ENCODE data around the gene STT3B. TPM values are rescaled to one million over a fixed set of nuclear protein-coding genes. Genes with fewer than 3 reads are reported as not detected.
A peak's percentile ranks its signal among the peaks of the same experiment; 100 is the strongest.

Gene STT3B
- total RNA-seq, 2 donors from 2014 or later, result 126 to 199 TPM

DNA sequence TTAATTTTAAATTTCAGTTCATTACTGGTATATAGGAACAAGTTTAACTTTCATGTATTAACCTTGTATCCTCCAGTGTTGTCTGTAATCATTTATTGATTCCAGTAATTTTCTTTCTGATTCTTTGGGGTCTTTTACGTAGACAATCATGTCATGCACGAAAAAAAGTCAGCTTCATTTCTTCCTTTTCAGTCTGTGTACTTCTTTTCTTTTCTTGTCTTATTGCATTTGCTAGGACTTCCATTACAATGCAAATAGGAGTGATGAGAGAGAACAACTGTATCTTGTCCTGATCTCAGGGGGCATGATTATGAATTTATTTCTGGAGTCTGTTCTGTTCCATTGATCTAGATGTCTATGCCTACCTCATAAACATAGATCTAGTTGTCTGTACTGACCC is 56.5 kb downstream of the STT3B start:
- Mint-ChIP-seq H3K9me3 (peaks cover 22% of the 10 kb centered on the region), H3K36me3 (ENCODE audit: low read depth) (peaks cover 68% of the 10 kb centered on the region), H3K27ac (no peak overlapping the region), H3K4me3 (no peak overlapping the region), H3K4me1 (peaks cover 6% of the 10 kb centered on the region), H3K27me3 (ENCODE audit: insufficient read depth) (no peaks in the 10 kb centered on the region)
- Histone ChIP-seq H3K4me1 (ENCODE audit: control insufficient read depth, insufficient read depth, low read length) (no peaks in the 10 kb centered on the region), H3K27ac (ENCODE audit: low read depth, low read length) (no peak overlapping the region), H3K9me3 (ENCODE audit: control insufficient read depth, low read length) (peaks cover 48% of the 10 kb centered on the region), H3K27me3 (ENCODE audit: control insufficient read depth, insufficient read depth, low read length, poor library complexity, severe bottlenecking) (no peaks in the 10 kb centered on the region), H3K36me3 (ENCODE audit: control insufficient read depth, insufficient read depth, low read length) (peaks cover 97% of the 10 kb centered on the region), H3K9ac (ENCODE audit: extremely low read depth, low read length, poor library complexity, severe bottlenecking) (no peak overlapping the region), H3K4me3 (ENCODE audit: low read length) (peak overlapping the region; percentile 25)
- WGBS, 2 experiments (ENCODE audit: insufficient coverage in 1 of 2, insufficient read length in 1 of 2), result 95 to 100% methylated on average over 1 to 2 of the region's 2 CpGs
- TF ChIP-seq, protein P1, sequence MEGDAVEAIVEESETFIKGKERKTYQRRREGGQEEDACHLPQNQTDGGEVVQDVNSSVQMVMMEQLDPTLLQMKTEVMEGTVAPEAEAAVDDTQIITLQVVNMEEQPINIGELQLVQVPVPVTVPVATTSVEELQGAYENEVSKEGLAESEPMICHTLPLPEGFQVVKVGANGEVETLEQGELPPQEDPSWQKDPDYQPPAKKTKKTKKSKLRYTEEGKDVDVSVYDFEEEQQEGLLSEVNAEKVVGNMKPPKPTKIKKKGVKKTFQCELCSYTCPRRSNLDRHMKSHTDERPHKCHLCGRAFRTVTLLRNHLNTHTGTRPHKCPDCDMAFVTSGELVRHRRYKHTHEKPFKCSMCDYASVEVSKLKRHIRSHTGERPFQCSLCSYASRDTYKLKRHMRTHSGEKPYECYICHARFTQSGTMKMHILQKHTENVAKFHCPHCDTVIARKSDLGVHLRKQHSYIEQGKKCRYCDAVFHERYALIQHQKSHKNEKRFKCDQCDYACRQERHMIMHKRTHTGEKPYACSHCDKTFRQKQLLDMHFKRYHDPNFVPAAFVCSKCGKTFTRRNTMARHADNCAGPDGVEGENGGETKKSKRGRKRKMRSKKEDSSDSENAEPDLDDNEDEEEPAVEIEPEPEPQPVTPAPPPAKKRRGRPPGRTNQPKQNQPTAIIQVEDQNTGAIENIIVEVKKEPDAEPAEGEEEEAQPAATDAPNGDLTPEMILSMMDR (conservative IDR thresholded peaks at IDR 0.05), result no peak
- DNase-seq, result no peak

DNA sequence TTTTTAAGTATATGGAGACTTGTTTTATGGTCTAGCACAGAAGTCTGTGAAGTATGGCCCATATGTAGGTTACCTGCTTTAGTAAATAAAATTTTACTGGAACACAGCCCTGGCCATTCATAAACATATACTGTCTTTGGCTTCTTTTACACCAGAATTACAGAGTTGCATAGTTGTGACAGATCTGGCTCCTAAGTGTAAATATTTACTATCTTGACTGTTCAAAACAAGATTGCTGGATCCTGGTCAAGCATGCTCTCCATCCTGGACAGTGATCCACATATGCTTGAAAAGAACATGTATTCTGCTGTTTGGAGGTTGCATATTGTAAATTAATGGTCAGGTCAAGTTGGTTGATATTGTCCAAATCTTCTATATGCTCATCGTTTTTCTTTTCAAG is 57.9 kb downstream of the STT3B start:
- H3K27ac ChIP-seq (ENCODE audit: low read depth, low read length), result no peak overlapping the region
- no peaks in the 10 kb centered on the region for H3K27me3 ChIP-seq (ENCODE audit: control insufficient read depth, insufficient read depth, low read length, poor library complexity, severe bottlenecking)
- no peak for DNase-seq
- H3K4me3 ChIP-seq (ENCODE audit: low read length), result no peak overlapping the region
- Mint-ChIP-seq H3K9me3 (peaks cover 19% of the 10 kb centered on the region), H3K27me3 (ENCODE audit: insufficient read depth) (no peaks in the 10 kb centered on the region), H3K36me3 (ENCODE audit: low read depth) (peaks cover 71% of the 10 kb centered on the region), H3K27ac (no peak overlapping the region), H3K4me3 (no peak overlapping the region), H3K4me1 (peaks cover 6% of the 10 kb centered on the region)
- H3K4me1 ChIP-seq (ENCODE audit: control insufficient read depth, insufficient read depth, low read length), result no peaks in the 10 kb centered on the region
- peaks cover 97% of the 10 kb centered on the region for H3K36me3 ChIP-seq (ENCODE audit: control insufficient read depth, insufficient read depth, low read length)
- 86 to 100% methylated on average over 1 of the region's 1 CpG for WGBS, 2 experiments (ENCODE audit: insufficient coverage in 1 of 2, insufficient read length in 1 of 2)
- H3K9me3 ChIP-seq (ENCODE audit: control insufficient read depth, low read length), result peaks cover 42% of the 10 kb centered on the region
- TF ChIP-seq, protein P1 (conservative IDR thresholded peaks at IDR 0.05), result no peak
- no peak overlapping the region for H3K9ac ChIP-seq (ENCODE audit: extremely low read depth, low read length, poor library complexity, severe bottlenecking)

- Histone ChIP-seq H3K4me1 (ENCODE audit: control insufficient read depth, insufficient read depth, low read length) (no peaks in the 10 kb centered on the region), H3K27me3 (ENCODE audit: control insufficient read depth, insufficient read depth, low read length, poor library complexity, severe bottlenecking) (no peaks in the 10 kb centered on the region), H3K9me3 (ENCODE audit: control insufficient read depth, low read length) (peaks cover 22% of the 10 kb centered on the region), H3K36me3 (ENCODE audit: control insufficient read depth, insufficient read depth, low read length) (peaks cover 92% of the 10 kb centered on the region), H3K9ac (ENCODE audit: extremely low read depth, low read length, poor library complexity, severe bottlenecking) (no peak overlapping the region), H3K4me3 (ENCODE audit: low read length) (no peak overlapping the region), H3K27ac (ENCODE audit: low read depth, low read length) (no peak overlapping the region)
- Mint-ChIP-seq H3K27me3 (ENCODE audit: insufficient read depth) (no peaks in the 10 kb centered on the region), H3K27ac (no peak overlapping the region), H3K36me3 (ENCODE audit: low read depth) (peaks cover 58% of the 10 kb centered on the region), H3K9me3 (peaks cover 19% of the 10 kb centered on the region), H3K4me3 (no peak overlapping the region), H3K4me1 (peaks cover 6% of the 10 kb centered on the region)
- DNase-seq, result no peak
- TF ChIP-seq, protein P1 (conservative IDR thresholded peaks at IDR 0.05), result no peak
- WGBS, 2 experiments (ENCODE audit: insufficient coverage in 1 of 2, insufficient read length in 1 of 2), result 93% methylated on average over 2 of the region's 2 CpGs; no CpG with 5 or more reads in 1 of the 2 experiments
Observed at GRCh38 chr3:31592764-31593163, 60.0 kb downstream of the STT3B start.
